HG03558 (cell line): Measurements from ENCODE around the gene NTPCR.

Experiments used
- ATAC-seq: cut with Tn5 transposase; IDR thresholded peaks from one replicate; pipeline ENCODE4 v1.9.1; 2021; ENCODE audit warnings: moderate number of reproducible peaks; ENCODE audit not compliant: unreplicated experiment; ENCODE audit errors: extremely low read depth

The NTPCR gene

DNA sequence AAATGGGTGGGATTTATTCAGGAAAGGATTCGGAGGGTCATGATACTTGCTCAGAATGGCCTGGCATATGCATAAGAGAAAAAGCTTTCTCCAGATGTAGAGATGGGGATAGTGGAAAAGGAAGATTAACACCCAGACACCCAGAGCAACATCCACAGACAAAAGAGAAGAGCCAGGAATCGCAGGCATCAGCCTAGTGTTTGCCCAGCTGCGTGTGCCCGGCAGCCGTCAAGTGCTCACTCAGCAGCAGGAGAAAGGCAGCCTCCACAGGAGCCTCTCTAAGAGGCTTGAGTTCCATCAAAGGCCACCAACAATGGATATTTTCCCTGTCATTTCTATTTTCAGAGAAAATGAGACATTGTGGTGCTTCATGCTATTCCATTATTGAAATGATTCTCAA, 54.7 kb downstream of the NTPCR start:
- no peak for ATAC-seq

DNA sequence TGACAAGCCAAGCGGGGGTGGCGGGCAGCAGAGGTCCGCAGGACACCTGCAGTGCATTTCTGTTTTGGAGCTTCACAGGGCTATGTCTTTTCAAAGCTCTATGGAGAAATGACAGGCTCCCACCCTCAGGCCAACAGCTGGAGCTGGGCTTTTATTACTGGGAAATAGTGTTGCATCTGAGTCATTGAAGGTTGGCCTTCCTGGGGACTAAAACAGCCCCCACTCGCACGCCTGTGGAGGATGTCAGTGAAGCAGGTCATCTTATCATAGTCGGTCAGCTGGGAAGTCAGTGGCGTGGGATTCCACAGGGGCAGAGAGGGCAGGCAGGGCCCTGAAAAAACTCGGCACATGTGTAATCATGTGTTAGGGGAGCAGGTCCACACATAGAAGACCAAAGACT, 55.3 kb downstream of the NTPCR start:
- no peak for ATAC-seq

DNA sequence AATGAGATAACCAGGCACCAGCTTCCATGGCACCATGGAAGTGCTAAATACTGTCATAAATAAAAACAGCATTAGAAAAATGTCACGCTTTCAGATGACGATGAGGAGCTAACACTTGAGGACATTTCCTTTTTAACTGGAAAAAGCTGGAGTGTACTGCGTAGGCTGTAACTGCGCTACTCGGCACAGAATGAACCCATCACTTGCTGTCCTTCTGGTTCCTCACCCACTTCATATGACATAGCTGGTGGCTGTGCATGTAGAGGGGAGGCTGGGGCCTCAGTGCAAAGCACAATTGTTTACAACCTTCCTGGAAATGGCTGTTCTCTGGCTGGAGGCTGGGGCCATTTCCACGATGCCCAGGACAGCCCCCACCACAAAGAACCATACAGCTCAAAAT, 55.7 kb downstream of the NTPCR start:
- no peak for ATAC-seq

DNA sequence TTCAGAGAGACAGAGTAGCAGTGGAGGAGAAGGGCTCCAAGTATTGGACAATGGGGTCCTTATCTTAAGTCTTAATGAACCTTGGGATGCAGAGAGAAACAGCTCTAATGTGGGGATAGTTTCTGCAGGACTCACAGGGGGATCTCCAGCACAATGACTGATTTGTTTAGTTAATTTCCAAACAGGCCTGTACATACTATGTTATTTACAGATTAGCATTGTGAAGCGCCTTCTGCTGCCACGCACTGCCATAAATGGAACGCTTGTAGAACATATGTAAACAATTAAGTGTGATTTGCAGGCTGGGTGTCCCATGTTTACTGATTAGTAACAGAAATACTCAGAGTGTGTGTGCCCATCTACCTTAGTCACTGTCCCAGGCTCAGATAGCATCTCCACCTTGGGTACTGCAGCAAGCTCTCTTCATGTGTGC, 56.1 kb downstream of the NTPCR start:
- no peak for ATAC-seq

DNA sequence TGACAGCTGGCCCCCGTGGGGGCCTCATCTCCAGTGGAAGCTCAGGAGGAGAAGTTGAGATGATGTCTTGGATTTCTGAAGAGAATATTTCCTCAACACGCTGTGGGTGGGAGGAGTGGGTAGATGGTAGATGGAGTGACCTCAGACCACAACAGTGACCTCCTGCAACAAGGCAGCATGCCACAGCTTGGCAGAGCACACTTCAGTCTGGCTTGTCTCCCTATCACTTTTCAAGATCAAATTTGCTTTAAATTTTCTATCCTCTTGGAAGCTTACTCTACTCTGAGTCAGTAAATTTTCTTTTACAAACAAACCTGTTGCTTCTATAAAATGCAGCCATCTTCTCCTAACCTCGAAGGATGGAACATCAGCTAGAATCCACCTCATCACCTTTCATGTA, 59.7 kb downstream of the NTPCR start:
- ATAC-seq = no peak

DNA sequence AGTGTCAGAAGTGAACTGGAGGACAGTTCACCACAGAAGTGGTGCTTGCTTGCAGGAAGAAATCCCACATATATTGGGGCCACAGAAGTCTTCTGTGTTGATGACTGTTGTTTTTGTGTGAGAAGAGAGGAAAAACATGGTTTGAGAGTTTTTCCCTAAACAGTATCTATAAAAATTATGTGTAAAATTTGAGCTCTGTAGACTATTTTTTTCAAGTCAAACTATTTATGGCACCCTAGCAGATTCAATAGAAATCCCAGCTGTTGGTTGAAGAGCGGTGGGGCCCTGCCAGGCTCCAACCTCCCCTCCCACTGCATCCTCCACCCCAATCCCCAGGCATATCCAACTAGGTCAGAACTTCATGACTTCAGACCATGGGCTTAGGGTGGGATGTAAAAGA, 61.6 kb downstream of the NTPCR start:
- ATAC-seq = no peak

DNA sequence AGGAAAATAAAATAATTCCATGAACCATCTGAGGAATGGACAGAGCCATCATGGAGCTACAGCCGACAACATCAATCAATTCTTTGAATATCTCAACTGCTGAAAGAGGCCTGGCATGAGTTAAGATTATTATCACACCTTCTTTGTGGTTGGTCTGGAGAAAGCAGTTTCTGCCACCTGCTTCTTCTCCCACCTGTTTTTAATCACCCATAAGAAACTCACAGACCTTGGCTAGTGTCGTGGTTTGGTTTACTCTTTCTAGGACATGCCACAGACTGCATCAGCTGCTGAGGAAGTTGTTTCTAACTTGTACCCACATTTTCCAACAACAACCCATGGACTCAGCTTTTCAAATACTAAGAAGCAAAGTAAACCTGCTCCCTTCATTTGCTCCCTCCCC, 65.6 kb downstream of the NTPCR start:
- ATAC-seq = no peak

DNA sequence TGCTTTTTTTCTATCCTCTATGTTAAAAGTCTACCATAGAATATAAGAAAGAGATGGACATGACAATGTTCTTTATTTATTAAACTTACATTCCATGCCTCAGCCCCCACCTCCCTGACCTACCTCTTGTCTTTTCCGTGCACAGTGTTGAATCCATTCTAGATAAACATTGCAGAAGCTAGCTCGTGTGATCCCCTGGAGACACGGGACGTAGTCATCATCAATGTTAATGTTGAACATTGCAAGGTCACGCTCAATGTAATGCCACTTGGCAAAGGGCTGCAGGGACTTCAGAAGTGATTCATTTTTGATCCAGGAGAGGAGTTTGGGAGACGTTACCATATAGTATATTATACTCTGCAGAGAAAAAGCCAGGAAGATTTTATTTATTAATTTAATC, 66.4 kb downstream of the NTPCR start:
- ATAC-seq = no peak

DNA sequence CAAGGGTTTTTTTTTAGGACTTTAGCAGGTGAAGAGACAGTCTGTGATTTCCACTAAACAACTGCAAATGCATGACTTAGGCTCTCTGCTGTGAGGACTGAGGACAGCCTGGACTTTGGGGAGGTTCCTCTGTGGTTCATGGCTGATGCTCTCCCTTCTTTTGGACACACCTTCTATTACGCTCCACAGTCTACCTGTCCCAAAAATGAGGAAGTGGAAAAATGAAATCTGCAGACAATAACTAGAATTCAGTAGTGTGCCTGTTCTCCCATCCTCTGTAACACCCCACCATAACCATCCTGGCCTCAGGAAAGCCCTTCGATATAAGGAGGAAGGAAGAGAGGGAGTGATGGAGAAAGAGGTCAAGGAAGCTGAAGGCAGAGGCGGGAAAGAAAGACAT, 68.7 kb downstream of the NTPCR start:
- ATAC-seq = no peak

DNA sequence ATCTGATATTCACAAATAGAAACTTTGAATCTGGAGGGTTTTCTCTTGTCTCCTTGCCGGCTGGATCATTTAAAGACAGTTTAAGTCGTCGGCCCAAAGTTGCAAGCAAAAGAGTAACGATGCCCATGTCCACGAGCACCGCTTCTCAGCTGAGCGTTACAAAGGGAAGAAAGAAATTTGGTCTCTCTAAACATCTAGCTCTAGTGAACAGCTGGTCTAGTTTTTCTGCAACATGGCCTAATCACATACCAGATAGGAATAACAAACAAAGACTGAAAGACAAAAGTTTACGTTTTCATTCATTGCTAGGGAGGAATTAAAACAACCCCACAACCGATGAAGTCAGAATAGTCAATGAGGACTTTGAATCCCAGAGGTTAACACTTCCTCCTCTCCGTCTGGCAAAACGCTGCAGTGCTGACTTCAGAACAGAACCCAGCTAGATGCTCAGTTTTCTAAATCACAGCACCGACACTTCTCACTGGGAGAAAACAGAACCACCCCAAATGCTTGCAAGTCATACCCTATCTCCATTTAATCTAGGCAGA, 69.4 kb downstream of the NTPCR start:
- ATAC-seq = no peak

DNA sequence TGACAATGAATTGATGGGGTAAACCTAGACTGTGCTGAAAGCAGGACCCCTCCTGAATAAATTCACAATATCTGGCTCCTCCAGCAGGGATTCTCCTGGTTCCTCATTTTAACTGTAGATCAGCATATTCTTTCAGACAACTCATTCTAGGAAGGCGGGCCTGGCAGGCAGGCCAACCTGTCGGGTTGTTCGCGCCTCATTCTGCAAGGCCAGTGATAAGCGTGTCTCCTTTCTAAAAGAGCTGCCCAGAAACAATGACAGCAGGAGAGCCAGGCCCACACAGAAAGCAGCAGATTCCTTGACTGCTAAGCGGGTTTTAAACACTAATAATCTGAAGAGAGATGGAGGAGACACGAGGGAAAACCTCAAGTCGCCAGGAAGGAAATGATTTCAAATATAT, 70.0 kb downstream of the NTPCR start:
- ATAC-seq = no peak

DNA sequence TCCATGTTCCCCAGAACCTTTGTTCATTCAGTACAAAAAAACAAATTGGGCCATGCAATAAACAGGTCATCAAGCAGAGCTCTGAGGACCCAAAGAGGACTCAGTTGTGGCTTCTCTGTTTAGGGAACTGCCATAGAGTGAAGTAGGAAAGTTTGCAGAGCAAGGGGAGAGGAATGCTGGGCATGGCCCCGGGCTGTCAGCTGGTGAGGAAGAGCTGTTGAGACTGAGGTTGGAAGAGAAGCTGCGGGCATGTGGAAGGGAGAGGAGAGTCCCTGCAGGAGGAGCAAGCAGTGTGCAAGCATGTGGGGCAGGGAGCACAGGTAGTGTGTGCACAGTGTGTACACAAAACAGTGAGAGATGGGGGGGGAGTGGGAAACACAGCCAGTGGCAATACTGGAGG, 71.8 kb downstream of the NTPCR start:
- no peak for ATAC-seq

DNA sequence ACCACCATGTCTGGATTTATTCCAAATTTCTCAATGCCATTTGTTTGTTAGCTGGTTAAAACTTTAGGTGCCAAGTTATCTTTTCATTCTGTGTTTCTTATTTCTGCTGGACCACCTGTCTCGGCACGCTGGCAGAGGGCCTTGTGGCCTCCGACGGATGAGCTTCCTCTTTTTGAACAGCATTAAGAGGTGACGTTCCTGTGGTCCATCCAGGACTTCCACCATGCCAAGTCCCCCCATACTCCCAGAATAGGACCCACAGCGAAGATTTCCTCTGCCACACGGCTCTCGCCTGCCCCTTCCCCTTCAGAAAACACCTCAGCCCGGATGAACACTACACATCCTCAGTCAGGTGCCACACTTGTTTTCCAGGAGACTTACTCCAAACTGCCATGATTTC, 73.8 kb downstream of the NTPCR start:
- no peak for ATAC-seq

DNA sequence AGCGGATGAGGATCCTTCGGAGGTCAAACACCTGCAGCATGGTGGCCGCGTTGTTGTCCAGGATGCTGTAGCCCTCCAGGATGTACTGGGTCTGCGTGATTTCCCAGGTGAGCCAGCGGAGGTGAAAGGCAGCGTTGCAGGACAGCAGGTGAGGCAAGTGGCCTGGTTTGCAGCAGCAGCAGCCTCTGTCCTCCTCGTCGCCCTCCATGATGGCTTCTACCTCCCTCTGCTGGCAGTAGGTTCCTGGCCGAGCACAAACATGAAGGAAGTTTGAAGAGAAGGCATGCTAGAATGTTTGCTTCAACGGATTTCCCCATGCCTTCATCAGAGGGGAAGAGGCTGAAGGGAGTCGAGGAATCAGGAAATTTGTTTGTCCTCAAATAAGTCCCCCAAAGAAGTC, 74.7 kb downstream of the NTPCR start:
- ATAC-seq = no peak

DNA sequence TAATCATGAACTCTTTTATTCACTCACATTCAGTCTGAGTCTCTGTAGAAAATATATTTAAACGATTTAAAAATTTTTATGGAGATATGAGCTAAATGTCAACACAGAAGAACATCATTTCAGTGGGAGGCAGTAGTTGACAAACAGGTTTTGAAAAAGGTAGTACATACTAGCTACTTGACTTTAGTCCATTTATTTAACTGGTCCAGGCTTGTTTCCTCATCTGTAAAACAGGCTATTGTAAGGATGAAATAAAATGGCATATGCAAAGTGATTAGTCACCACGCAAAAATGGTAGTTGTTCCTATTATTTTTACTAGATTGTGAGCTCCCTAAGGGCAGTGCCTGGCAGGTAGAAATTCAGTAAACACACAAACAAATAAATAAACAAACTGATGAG, 75.2 kb downstream of the NTPCR start:
- no peak for ATAC-seq

DNA sequence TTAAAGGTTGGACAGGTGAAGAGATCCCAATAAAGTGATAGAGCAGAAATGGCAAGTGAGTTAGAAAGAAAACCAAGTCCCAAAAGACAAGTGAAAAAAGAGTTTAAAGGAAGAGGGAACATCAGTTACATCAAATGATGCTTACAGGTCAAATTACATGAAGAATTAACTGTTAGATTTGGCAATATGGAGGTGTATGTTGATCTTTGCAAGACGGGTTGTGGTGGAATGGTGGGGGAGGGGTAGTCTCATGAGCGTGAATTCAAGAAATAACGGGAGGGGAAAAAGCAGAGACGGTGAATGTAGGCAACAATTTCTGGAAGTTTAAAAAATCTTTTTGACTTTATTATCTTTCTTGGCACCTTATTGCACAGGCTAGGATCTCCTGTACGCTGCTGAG, 76.6 kb downstream of the NTPCR start:
- ATAC-seq = no peak

DNA sequence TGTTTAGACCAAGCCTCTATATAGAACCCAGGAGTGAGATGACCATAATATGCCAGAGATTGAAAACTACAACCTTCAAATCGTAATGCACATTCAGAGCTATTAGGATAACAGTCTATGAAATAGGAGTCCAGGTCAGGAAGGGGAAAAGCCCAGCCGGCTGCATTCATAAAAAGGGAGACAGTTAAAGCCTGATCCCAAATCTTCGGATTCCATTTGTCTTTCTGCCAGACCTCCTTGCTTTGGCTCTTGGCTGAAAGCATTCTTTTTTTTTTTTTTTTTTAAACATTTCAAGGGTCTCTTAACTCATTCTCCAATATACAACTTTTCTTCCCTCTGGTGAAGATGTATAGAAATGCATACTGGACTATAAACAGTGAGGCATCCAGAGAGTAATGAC, 81.1 kb downstream of the NTPCR start:
- no peak for ATAC-seq

DNA sequence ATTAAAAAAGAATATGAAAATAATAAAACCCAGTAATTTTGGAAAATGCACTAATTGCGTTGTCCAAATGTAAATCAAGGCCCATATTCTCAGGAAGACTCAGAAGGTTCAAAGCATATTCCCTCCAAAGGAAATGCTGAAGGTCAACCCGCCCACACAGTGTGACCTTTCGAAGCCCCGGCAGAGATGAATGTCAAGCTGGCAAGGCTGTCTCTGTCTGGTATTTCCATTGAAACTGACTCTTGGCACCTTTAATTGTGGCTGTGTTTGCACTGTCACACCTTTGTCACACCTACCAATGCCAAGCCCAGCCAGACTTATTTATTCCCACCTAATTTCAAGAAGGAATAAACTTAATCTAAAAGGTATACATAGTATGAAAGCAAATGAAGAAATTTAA, 82.5 kb downstream of the NTPCR start:
- no peak for ATAC-seq

DNA sequence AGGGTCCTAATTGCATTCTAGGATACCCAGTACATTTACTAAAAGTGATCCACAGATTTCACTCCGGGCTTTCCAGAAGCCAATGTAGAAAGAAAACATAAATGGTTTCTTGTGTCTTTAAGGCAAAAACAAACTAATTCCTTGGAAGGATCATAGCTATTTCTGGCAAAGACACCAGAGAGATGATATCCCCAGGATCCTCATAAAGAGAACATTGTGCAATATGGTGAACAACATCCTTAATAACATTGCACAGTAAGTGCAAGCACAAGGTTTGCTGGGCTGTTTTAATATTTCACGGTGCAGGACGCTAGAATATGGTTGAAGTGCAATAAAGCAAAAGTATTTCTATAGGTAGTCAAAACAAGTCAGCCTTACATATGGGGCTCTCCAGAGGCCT, 83.0 kb downstream of the NTPCR start:
- ATAC-seq = no peak
